IMR-90 (cell line): ENCODE data around the gene TMEM245. TPM values are rescaled to one million over a fixed set of nuclear protein-coding genes. Genes with fewer than 3 reads are reported as not detected.
"Not testable (repeated sequence)": the region's sequence is repeated elsewhere in the genome, so short reads cannot be mapped to it uniquely, and the experiment has no call there.

ENCODE experiments used
- ATAC-seq: fragments of 200-7000 bp; cut with Tn5 transposase; 2 replicates; pipeline ENCODE4 v1.9.1; 2020; ENCODE audit warnings: low read depth, mild to moderate bottlenecking, moderate library complexity
- BruUV-seq: library from RNA; stranded (reverse); fragments of 400-500 nt; replicated peaks from 2 replicates; lab custom pipeline; 2021; lab: Mats Ljungman, UMichigan
- CTCF ChIA-PET: fragments of 300-600 bp; formaldehyde crosslinking; extraction: SDS; loops from one replicate; lab custom pipeline; 2021; ENCODE audit warnings: antibody characterized with exemption; lab: Yijun Ruan, JAX
- POLR2A ChIA-PET: fragments of 300-600 bp; sonication (Branson Sonifier 250); formaldehyde crosslinking; loops from one replicate; lab custom pipeline; 2022; ENCODE audit warnings: antibody characterized with exemption; ENCODE audit not compliant: unreplicated experiment; lab: Charles Lee
- DNase-seq: peaks from one replicate; pipeline ENCODE4 v3.0.0; 2013
- H2AFZ ChIP-seq: replicated peaks from 2 replicates; pipeline ENCODE3; 2013; ENCODE audit warnings: low read length, mild to moderate bottlenecking; ENCODE audit not compliant: poor library complexity
- H2AK5ac ChIP-seq: 2 replicates; pipeline ENCODE4 v1.6.1; 2013; ENCODE audit warnings: low read depth, low read length, inconsistent platforms
- H2AK9ac ChIP-seq: replicated peaks from 2 replicates; pipeline ENCODE3; 2013; ENCODE audit warnings: mild to moderate bottlenecking, low read depth, low read length, moderate library complexity; ENCODE audit not compliant: poor library complexity
- H2BK120ac ChIP-seq: 2 replicates; pipeline ENCODE4 v1.6.1; 2013; ENCODE audit warnings: low read depth, low read length, inconsistent platforms
- H2BK15ac ChIP-seq: 3 replicates; pipeline ENCODE4 v1.6.1; 2013; ENCODE audit warnings: low read depth, low read length, inconsistent platforms
- H2BK20ac ChIP-seq: 2 replicates; pipeline ENCODE4 v1.6.1; 2013; ENCODE audit warnings: low read depth, mild to moderate bottlenecking, inconsistent platforms, low read length, moderate library complexity
- H2BK5ac ChIP-seq: 2 replicates; pipeline ENCODE4 v1.6.1; 2013; ENCODE audit warnings: mild to moderate bottlenecking, low read depth, low read length, inconsistent platforms; ENCODE audit not compliant: poor library complexity, severe bottlenecking
- H3K14ac ChIP-seq: replicated peaks from 2 replicates; pipeline ENCODE4 v1.6.1; 2013; ENCODE audit warnings: low read depth, low read length, inconsistent platforms
- H3K18ac ChIP-seq: 2 replicates; pipeline ENCODE4 v1.6.1; 2013; ENCODE audit warnings: low read depth, low read length, control low read depth
- H3K23ac ChIP-seq: 2 replicates; pipeline ENCODE4 v1.6.1; 2013; ENCODE audit warnings: low read depth, low read length, inconsistent platforms
- H3K27ac ChIP-seq: 2 replicates; pipeline ENCODE4 v1.5.1; 2013; ENCODE audit warnings: mild to moderate bottlenecking, control low read depth, low read length; ENCODE audit not compliant: insufficient read depth
- H3K27me3 ChIP-seq: 2 replicates; pipeline ENCODE4 v1.6.1; 2013; ENCODE audit warnings: low read length; ENCODE audit not compliant: control insufficient read depth, insufficient read depth
- H3K36me3 ChIP-seq: 2 replicates; pipeline ENCODE4 v1.6.1; 2013; ENCODE audit warnings: low read length, mixed read lengths; ENCODE audit not compliant: control insufficient read depth, insufficient read depth
- H3K4ac ChIP-seq: 2 replicates; pipeline ENCODE4 v1.6.1; 2013; ENCODE audit warnings: low read depth, low read length, inconsistent platforms
- H3K4me1 ChIP-seq: 2 replicates; pipeline ENCODE4 v1.6.1; 2013; ENCODE audit warnings: low read length, mixed read lengths; ENCODE audit not compliant: control insufficient read depth, insufficient read depth
- H3K4me2 ChIP-seq: 2 replicates; pipeline ENCODE4 v1.6.1; 2013; ENCODE audit warnings: low read depth, mild to moderate bottlenecking, control low read depth, low read length, moderate library complexity
- H3K4me3 ChIP-seq: 2 replicates; pipeline ENCODE4 v1.5.1; 2013; ENCODE audit warnings: low read depth, mild to moderate bottlenecking, control low read depth, low read length, moderate library complexity; ENCODE audit not compliant: insufficient read depth
- H3K56ac ChIP-seq: 2 replicates; pipeline ENCODE4 v1.6.1; 2013; ENCODE audit warnings: low read length, inconsistent platforms; ENCODE audit not compliant: insufficient read depth; ENCODE audit errors: extremely low read depth
- H3K79me1 ChIP-seq, 2 experiments: 2 replicates each; pipeline ENCODE4 v1.6.1; 2013; ENCODE audit warnings: low read length in 2 of 2, inconsistent platforms in 1 of 2, low read depth in 1 of 2
- H3K9ac ChIP-seq: 2 replicates; pipeline ENCODE4 v1.6.1; 2013; ENCODE audit warnings: low read depth, low read length, control low read depth
- H3K9me1 ChIP-seq: 2 replicates; pipeline ENCODE4 v1.6.1; 2013; ENCODE audit warnings: low read length, inconsistent platforms; ENCODE audit not compliant: insufficient read depth
- H3K9me3 ChIP-seq: 2 replicates; pipeline ENCODE4 v1.6.1; 2013; ENCODE audit warnings: low read length; ENCODE audit not compliant: control insufficient read depth, insufficient read depth
- H4K20me1 ChIP-seq: 2 replicates; pipeline ENCODE4 v1.6.1; 2013; ENCODE audit warnings: low read length, inconsistent platforms; ENCODE audit not compliant: insufficient read depth
- H4K5ac ChIP-seq: 2 replicates; pipeline ENCODE4 v1.6.1; 2013; ENCODE audit warnings: mild to moderate bottlenecking, low read depth, low read length, control low read depth
- H4K8ac ChIP-seq, 2 experiments: 2 replicates each; pipeline ENCODE4 v1.6.1; 2013; ENCODE audit warnings: low read depth in 2 of 2, low read length in 2 of 2, control low read depth in 1 of 2, inconsistent platforms in 1 of 2
- H4K91ac ChIP-seq: 2 replicates; pipeline ENCODE4 v1.6.1; 2013; ENCODE audit warnings: low read depth, low read length, inconsistent platforms; ENCODE audit not compliant: insufficient read depth
- WGBS, 2 experiments: methylation state at CpG; one replicate each; pipeline versions ENCODE4 v1.1.5 to v1.1.7; 2013; ENCODE audit warnings: missing lambda C conversion rate in 2 of 2; ENCODE audit not compliant: insufficient read length in 1 of 2; ENCODE audit errors: extremely low coverage in 2 of 2; 5-methylcytosine and 5-hydroxymethylcytosine counted together
- dilution Hi-C: fragments of 300-500 bp; cut with HindIII; formaldehyde crosslinking; loops from one replicate; pipeline ENCODE4 v1.14.3; 2018; ENCODE audit warnings: low sequenced_read_pairs; ENCODE audit not compliant: unreplicated experiment
- in situ Hi-C: fragments of 300-500 bp; cut with MboI; formaldehyde crosslinking; loops from 3 replicates; pipeline ENCODE4 v1.14.3; 2019; ENCODE audit warnings: low sequenced_read_pairs, inconsistent platforms, mixed read lengths
- intact Hi-C: fragments of 100-400 bp; cut with micrococcal nuclease; formaldehyde crosslinking; loops from 2 replicates; pipeline ENCODE4 v1.10.0; 2022
- polyA plus RNA-seq, 3 experiments: library from polyadenylated mRNA; depleted of rRNA; stranded (reverse); fragments of >200 nt; gene quantifications; 2 replicates each; pipeline ENCODE4 v1.2.3, GENCODE V29; 2012; ENCODE audit warnings: low replicate concordance in 1 of 3
- total RNA-seq: library from RNA; depleted of rRNA; stranded (reverse); fragments of >200 nt; gene quantifications from 2 replicates; pipeline ENCODE4 v1.2.3, GENCODE V29; 2012

TMEM245 gene
- total and polyA plus RNA-seq, 2 of the 4 experiments (the other 2 are of a cell fraction), result 24.8 to 57.9 TPM

DNA sequence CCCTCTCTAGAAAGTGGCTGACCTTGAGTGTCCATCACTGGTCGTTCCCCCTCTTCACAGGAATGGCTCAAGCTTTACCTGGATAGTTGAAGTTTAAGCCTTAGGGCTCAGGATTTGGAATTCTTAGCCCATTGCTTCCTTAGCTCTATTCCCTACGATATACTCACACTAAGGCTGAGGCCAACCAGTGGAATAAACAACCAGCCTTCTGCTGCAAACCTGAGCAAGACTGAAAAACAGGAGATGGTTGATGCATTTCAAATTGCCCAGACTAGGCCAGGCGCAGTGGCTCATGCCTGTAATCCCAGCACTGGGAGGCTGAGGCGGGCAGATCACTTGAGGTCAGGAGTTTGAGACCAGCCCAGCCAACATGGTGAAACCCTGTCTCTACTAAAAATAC, 6.9 kb upstream of the TMEM245 start:
- DNase-seq, CTCF ChIA-PET, H3K27ac ChIP-seq, H3K27me3 ChIP-seq, H3K4ac ChIP-seq, H3K14ac ChIP-seq, BruUV-seq, H3K9me3 ChIP-seq, ATAC-seq, H4K20me1 ChIP-seq, H3K9ac ChIP-seq, H3K23ac ChIP-seq, H2AFZ ChIP-seq, H3K79me1 ChIP-seq, H3K4me1 ChIP-seq, H4K5ac ChIP-seq, H2BK5ac ChIP-seq, H3K4me2 ChIP-seq, H3K9me1 ChIP-seq, dilution Hi-C loops, intact Hi-C loops, H2BK120ac ChIP-seq, H3K4me3 ChIP-seq, H2AK5ac ChIP-seq, H2AK9ac ChIP-seq, H2BK15ac ChIP-seq, H3K36me3 ChIP-seq, H4K91ac ChIP-seq, H3K56ac ChIP-seq, in situ Hi-C loops, POLR2A ChIA-PET, H2BK20ac ChIP-seq, H4K8ac ChIP-seq, H3K18ac ChIP-seq: not testable (repeated sequence)
- 20% methylated on average over 1 of the region's 4 CpGs; no CpG with 5 or more reads in 1 of the 2 experiments for WGBS, 2 experiments
